ENCODE measurements around the gene NRIP1.

GRCh38 chr21:14955936-14956520 is 108.8 kb downstream of the NRIP1 start:
- TF ChIP-seq CTCF (IDR thresholded peaks at IDR 0.05) = no peak
- no peak for TF ChIP-seq POLR2A (IDR thresholded peaks at IDR 0.05)
